ENCODE results near the gene HMGCL.

The HMGCL gene

GRCh38 chr1:23817633-23818032, 7.6 kb downstream of the HMGCL start:
- TF ChIP-seq CTCF (IDR thresholded peaks at IDR 0.05; ENCODE audit: poor library complexity, severe bottlenecking), result no peak
- Histone ChIP-seq H3K36me3 (ENCODE audit: low read depth) (peaks cover 41% of the 10 kb centered on the region), H3K27me3 (ENCODE audit: insufficient read depth, poor library complexity, severe bottlenecking) (no peaks in the 10 kb centered on the region)

GRCh38 chr1:23816906-23817305, 8.3 kb downstream of the HMGCL start:
- Histone ChIP-seq H3K4me1 (ENCODE audit: insufficient read depth, poor library complexity, severe bottlenecking) (no peaks in the 10 kb centered on the region), H3K27ac (ENCODE audit: poor library complexity, severe bottlenecking) (no peak overlapping the region), H3K9me3 (ENCODE audit: severe bottlenecking) (no peaks in the 10 kb centered on the region), H3K36me3 (ENCODE audit: low read depth) (peaks cover 44% of the 10 kb centered on the region), H3K4me3 (ENCODE audit: severe bottlenecking) (no peak overlapping the region), H3K27me3 (ENCODE audit: insufficient read depth, poor library complexity, severe bottlenecking) (no peaks in the 10 kb centered on the region)
- ATAC-seq (ENCODE audit: low read depth), result no peak
- no peak for TF ChIP-seq CTCF (IDR thresholded peaks at IDR 0.05; ENCODE audit: poor library complexity, severe bottlenecking)
- DNase-seq (ENCODE audit: low spot score), result no peak

More at GRCh38 chr1:23817633-23818032, 7.6 kb downstream of the HMGCL start:
- Histone ChIP-seq H3K4me1 (ENCODE audit: insufficient read depth, poor library complexity, severe bottlenecking) (no peaks in the 10 kb centered on the region), H3K27ac (ENCODE audit: poor library complexity, severe bottlenecking) (no peak overlapping the region), H3K9me3 (ENCODE audit: severe bottlenecking) (no peaks in the 10 kb centered on the region), H3K4me3 (ENCODE audit: severe bottlenecking) (no peak overlapping the region)
- DNase-seq (ENCODE audit: low spot score), result no peak
- ATAC-seq (ENCODE audit: low read depth), result no peak

- H3K27ac ChIP-seq (ENCODE audit: poor library complexity, severe bottlenecking), result no peak overlapping the region
- H3K27me3 ChIP-seq (ENCODE audit: insufficient read depth, poor library complexity, severe bottlenecking), result no peaks in the 10 kb centered on the region
- ATAC-seq (ENCODE audit: low read depth) (no peak), DNase-seq (ENCODE audit: low spot score) (no peak)
- H3K36me3 ChIP-seq (ENCODE audit: low read depth), result peaks cover 44% of the 10 kb centered on the region
- no peaks in the 10 kb centered on the region for H3K4me1 ChIP-seq (ENCODE audit: insufficient read depth, poor library complexity, severe bottlenecking)
- H3K4me3 ChIP-seq (ENCODE audit: severe bottlenecking), result no peak overlapping the region
- no peaks in the 10 kb centered on the region for H3K9me3 ChIP-seq (ENCODE audit: severe bottlenecking)
- no peak for TF ChIP-seq CTCF (IDR thresholded peaks at IDR 0.05; ENCODE audit: poor library complexity, severe bottlenecking)
Measured at GRCh38 chr1:23816361-23816760, 8.9 kb downstream of the HMGCL start.

- no peaks in the 10 kb centered on the region for H3K9me3 ChIP-seq (ENCODE audit: severe bottlenecking)
- no peaks in the 10 kb centered on the region for H3K27me3 ChIP-seq (ENCODE audit: insufficient read depth, poor library complexity, severe bottlenecking)
- TF ChIP-seq CTCF (IDR thresholded peaks at IDR 0.05; ENCODE audit: poor library complexity, severe bottlenecking), result no peak
- ATAC-seq (ENCODE audit: low read depth) (no peak), DNase-seq (ENCODE audit: low spot score) (no peak)
- H3K27ac ChIP-seq (ENCODE audit: poor library complexity, severe bottlenecking), result no peak overlapping the region
- peaks cover 40% of the 10 kb centered on the region for H3K36me3 ChIP-seq (ENCODE audit: low read depth)
- H3K4me3 ChIP-seq (ENCODE audit: severe bottlenecking), result no peak overlapping the region
- H3K4me1 ChIP-seq (ENCODE audit: insufficient read depth, poor library complexity, severe bottlenecking), result no peaks in the 10 kb centered on the region
Measured at GRCh38 chr1:23814016-23814415, 11.2 kb downstream of the HMGCL start.

- Histone ChIP-seq H3K9me3 (ENCODE audit: severe bottlenecking) (no peaks in the 10 kb centered on the region), H3K36me3 (ENCODE audit: low read depth) (peaks cover 24% of the 10 kb centered on the region), H3K27ac (ENCODE audit: poor library complexity, severe bottlenecking) (no peak overlapping the region), H3K4me3 (ENCODE audit: severe bottlenecking) (no peak overlapping the region), H3K4me1 (ENCODE audit: insufficient read depth, poor library complexity, severe bottlenecking) (no peaks in the 10 kb centered on the region), H3K27me3 (ENCODE audit: insufficient read depth, poor library complexity, severe bottlenecking) (no peaks in the 10 kb centered on the region)
- ATAC-seq (ENCODE audit: low read depth) (peak; percentile 40; the same call in 2 of the 3 replicates), DNase-seq (ENCODE audit: low spot score) (no peak)
- TF ChIP-seq CTCF (IDR thresholded peaks at IDR 0.05; ENCODE audit: poor library complexity, severe bottlenecking), result peak; percentile 14
Measured at GRCh38 chr1:23810818-23811540, 14.2 kb downstream of the HMGCL start.
